Body of pancreas (tissue), 4 donors: Measurements from ENCODE around the gene ANKUB1. TPM values are rescaled to one million over a fixed set of nuclear protein-coding genes. Genes with fewer than 3 reads are reported as not detected.

Experiments used
- ATAC-seq: fragments of 150-250 bp; one replicate; pipeline ENCODE4 v1.9.1; 2016
- DNase-seq, 4 donors: peaks; one replicate each; pipeline ENCODE4 v3.0.0-alpha.2; 2019
- H3K27ac ChIP-seq, 4 donors: fragments of 200-600 bp; sonication (generic); 1 replicate in 3 of 4; 2 replicates in 1 of 4; pipeline versions ENCODE4 v1.5.1 to v1.6.1; 2016 to 2019; ENCODE audit warnings: mild to moderate bottlenecking in 1 of 4, mixed read lengths in 1 of 4, moderate library complexity in 1 of 4
- H3K27me3 ChIP-seq, 2 donors: fragments of 200-600 bp; sonication (generic); one replicate each; pipeline ENCODE4 v1.6.0; 2016; ENCODE audit warnings: mild to moderate bottlenecking in 1 of 2
- H3K36me3 ChIP-seq, 2 donors: fragments of 200-600 bp; sonication (generic); replicated peaks in 1 of 2; 2 replicates each; pipeline ENCODE4 v1.5.1; 2016; ENCODE audit warnings: low read depth in 2 of 2; ENCODE audit not compliant: insufficient read depth in 1 of 2
- H3K4me1 ChIP-seq: fragments of 200-600 bp; sonication (generic); one replicate; pipeline ENCODE4 v1.6.0; 2016
- H3K4me3 ChIP-seq, 2 donors: fragments of 200-600 bp; sonication (generic); 1 replicate in 1 of 2; 2 replicates in 1 of 2; pipeline ENCODE4 v1.5.1; 2016 to 2019
- H3K9me3 ChIP-seq, 3 donors: fragments of 200-600 bp; sonication (generic); 1 replicate in 2 of 3; 2 replicates in 1 of 3; pipeline ENCODE4 v1.5.1; 2016
- POLR2A ChIP-seq, 3 donors: fragments of 450-650 bp; IDR thresholded peaks; one replicate each; pipeline ENCODE4 v1.6.1; 2016; ENCODE audit warnings: antibody characterized with exemption in 3 of 3, mild to moderate bottlenecking in 2 of 3
- WGBS, 2 donors: methylation state at CpG; one replicate each; pipeline ENCODE4 v1.1.5; 2017; 5-methylcytosine and 5-hydroxymethylcytosine counted together
- intact Hi-C: fragments of 100-400 bp; cut with DNase I; formaldehyde crosslinking; loops from one replicate; pipeline ENCODE4 v1.15.1; 2023
- small RNA-seq: library from RNA; depleted of rRNA; stranded (forward); fragments of <200 nt; gene quantifications from one replicate; pipeline ENCODE3, GENCODE V24; 2016
- total RNA-seq, 2 donors: library from RNA; depleted of rRNA; stranded (reverse); fragments of >200 nt; gene quantifications; one replicate each; pipeline ENCODE4 v1.1.0, GENCODE V29; 2016
- TF ChIP-seq, protein P1 (sequence below), 7 experiments: fragments of 450-650 bp in 4 of 7; fragments of 200-600 bp in 3 of 7; sonication (generic) in 3 of 7; IDR thresholded peaks; one replicate each; pipeline ENCODE4 v1.5.1; 2016 to 2019; ENCODE audit warnings: antibody characterized with exemption in 7 of 7

Gene ANKUB1
- total RNA-seq, 2 donors from 2014 or later, result not detected

DNA sequence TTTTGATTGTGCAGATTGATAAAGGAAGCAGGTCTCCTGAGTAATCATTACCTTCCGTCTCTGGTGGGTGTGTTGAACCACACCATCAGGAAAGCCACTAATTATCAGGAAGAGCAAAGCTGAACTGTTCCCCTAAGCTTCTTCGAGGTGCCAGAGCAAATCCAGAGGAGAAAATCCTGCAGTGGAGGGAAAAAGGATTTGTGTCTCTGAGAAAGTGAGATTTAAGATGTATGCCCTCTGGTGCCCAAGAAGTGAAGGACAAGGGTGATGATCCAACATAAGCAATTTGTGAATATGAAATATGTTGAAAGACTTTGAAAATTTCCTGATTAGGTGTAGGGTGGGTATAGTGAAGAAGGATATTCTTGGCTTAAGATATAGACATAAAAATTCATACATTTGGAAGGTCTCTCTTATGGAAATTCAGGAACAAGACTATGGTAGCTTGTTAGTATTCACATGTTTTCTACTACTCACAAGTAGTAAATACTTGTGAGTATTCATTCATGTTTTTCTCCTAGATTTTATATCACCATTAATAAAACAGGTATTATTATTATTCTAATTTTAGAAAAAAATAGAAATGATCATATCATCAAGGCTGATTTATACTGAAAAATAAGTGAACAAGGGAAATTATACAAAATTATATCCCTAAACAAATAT lies 74.8 kb downstream of the ANKUB1 start:
- no peak overlapping the region for H3K4me3 ChIP-seq
- H3K36me3 ChIP-seq, result no peaks in the 10 kb centered on the region
- peak; percentile 53 to 67 (median 64) for DNase-seq
- intact Hi-C loops, result loop anchor here (10.0 kb wide), 1 partner anchor 203 kb away; no protein-coding TSS in a partner anchor
- TF ChIP-seq, protein P1, sequence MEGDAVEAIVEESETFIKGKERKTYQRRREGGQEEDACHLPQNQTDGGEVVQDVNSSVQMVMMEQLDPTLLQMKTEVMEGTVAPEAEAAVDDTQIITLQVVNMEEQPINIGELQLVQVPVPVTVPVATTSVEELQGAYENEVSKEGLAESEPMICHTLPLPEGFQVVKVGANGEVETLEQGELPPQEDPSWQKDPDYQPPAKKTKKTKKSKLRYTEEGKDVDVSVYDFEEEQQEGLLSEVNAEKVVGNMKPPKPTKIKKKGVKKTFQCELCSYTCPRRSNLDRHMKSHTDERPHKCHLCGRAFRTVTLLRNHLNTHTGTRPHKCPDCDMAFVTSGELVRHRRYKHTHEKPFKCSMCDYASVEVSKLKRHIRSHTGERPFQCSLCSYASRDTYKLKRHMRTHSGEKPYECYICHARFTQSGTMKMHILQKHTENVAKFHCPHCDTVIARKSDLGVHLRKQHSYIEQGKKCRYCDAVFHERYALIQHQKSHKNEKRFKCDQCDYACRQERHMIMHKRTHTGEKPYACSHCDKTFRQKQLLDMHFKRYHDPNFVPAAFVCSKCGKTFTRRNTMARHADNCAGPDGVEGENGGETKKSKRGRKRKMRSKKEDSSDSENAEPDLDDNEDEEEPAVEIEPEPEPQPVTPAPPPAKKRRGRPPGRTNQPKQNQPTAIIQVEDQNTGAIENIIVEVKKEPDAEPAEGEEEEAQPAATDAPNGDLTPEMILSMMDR (IDR thresholded peaks at IDR 0.05), result peak in 6 of 7 experiments; percentile 60 to 88 (median 80)
- peak in 1 of 3 donors; percentile 2 for TF ChIP-seq POLR2A (IDR thresholded peaks at IDR 0.05)
- H3K4me1 ChIP-seq, result peaks cover 5% of the 10 kb centered on the region
- 2 to 8% methylated on average over 2 of the region's 2 CpGs for WGBS, 2 donors
- ATAC-seq, result peak; percentile 79
- no peaks in the 10 kb centered on the region for H3K9me3 ChIP-seq
- no peak overlapping the region for H3K27ac ChIP-seq
- no peaks in the 10 kb centered on the region for H3K27me3 ChIP-seq

DNA sequence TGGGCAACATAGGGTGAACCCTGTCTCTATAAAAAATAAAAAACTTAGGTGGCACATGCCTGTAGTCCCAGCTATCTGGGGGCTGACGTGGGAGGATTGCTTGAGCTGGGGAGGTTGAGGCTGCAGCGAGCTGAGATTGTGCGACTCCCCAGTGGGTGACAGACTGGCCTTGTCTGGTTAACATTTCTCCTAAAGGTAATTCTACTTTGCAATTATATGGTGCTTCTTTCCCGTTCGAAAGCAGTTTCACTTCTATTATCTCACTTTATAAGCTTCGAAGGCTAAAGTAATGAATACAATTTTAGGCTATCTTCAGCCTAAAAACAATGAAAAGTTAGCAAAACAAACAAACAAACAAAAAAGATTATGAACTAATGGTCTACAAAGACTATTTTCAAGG lies 75.4 kb downstream of the ANKUB1 start:
- ATAC-seq, result peak; percentile 15
- no peak for DNase-seq
- H3K4me1 ChIP-seq, result peaks cover 5% of the 10 kb centered on the region
- H3K27ac ChIP-seq, result no peak overlapping the region
- H3K4me3 ChIP-seq, result no peak overlapping the region
- intact Hi-C loops, result loop anchor here (10.0 kb wide), 1 partner anchor 202 kb away; no protein-coding TSS in a partner anchor
- no peaks in the 10 kb centered on the region for H3K36me3 ChIP-seq
- H3K9me3 ChIP-seq, result no peaks in the 10 kb centered on the region
- 11 to 34% methylated on average over 6 of the region's 6 CpGs for WGBS, 2 donors
- no peaks in the 10 kb centered on the region for H3K27me3 ChIP-seq
- TF ChIP-seq, protein P1 (IDR thresholded peaks at IDR 0.05), result no peak
- TF ChIP-seq POLR2A (IDR thresholded peaks at IDR 0.05), result no peak

DNA sequence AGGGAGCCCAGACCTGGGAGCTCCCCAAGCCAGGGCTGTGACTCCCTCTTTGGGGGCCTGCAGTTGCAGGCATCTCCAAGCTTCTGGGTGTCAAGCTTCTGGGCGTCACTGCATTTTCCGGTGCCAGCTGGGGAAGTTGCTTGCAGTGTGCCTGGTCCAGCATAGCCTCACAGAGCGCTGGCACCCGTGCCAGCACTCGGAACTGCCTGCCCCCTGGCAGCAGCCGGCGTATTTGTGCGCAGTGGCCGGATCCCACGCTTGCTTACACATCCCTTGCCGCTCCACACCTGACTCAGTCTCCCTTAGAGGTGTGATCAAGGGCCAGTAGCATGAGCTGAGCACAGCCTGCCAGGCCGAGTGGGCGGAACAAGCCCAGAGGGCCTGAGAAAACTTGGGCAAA lies 77.1 kb downstream of the ANKUB1 start:
- Histone ChIP-seq H3K27me3 (no peaks in the 10 kb centered on the region), H3K9me3 (no peaks in the 10 kb centered on the region), H3K4me1 (peaks cover 5% of the 10 kb centered on the region), H3K27ac (no peak overlapping the region), H3K36me3 (no peaks in the 10 kb centered on the region), H3K4me3 (no peak overlapping the region)
- intact Hi-C loops, result loop anchor here (10.0 kb wide), 1 partner anchor 200 kb away; no protein-coding TSS in a partner anchor
- no peak for ATAC-seq
- 89 to 91% methylated on average over 11 to 13 of the region's 13 CpGs for WGBS, 2 donors
- no peak for TF ChIP-seq POLR2A (IDR thresholded peaks at IDR 0.05)
- TF ChIP-seq, protein P1 (IDR thresholded peaks at IDR 0.05), result no peak
- DNase-seq, result no peak

DNA sequence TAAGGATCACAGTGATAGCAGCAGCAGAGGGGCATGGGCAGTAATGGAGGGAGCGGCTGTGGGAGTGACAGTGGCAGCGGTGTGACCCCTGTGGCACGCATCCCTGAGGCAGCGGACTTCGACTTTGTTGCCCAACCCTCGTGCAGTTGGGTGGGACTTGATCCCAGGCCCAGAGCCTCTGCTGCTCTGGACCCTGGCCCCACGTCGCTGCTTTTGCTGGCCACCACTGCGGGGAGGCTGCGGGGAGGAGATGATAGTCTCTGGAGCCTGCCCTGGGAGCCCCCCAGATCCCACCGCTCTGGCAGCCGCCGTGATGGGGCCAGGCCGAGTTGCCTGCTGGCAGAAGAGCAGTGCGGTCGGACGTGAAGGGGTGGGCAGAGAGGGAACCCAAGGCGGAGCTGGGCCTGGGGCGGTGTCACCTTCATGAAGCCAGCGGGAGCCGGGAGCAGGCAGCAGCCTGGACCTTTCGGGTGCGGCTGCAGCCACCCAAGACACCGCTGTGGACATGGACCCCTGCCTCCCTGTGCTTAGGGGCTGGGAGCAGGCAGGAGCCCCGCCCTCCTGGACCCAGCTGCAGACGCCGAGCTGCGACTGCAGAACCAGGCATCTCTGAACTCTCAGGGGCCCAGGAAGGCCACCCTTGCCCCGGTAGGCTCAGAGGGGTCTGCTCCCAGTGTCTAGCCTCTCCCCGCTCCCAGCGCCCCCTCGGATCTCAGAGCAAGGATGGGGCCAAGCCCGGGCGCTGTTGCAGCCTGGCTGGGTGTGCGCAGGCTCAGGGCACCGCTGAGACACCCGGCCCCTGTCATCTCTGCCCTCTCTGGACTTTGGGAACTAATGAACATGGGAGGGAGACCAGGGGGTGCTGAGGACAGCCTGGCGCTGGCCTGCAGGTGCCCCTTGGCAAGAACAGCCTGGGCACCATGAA lies 78.4 kb downstream of the ANKUB1 start:
- DNase-seq (no peak), ATAC-seq (no peak)
- Histone ChIP-seq H3K4me3 (no peak overlapping the region), H3K4me1 (peaks cover 5% of the 10 kb centered on the region), H3K9me3 (no peaks in the 10 kb centered on the region), H3K36me3 (no peaks in the 10 kb centered on the region), H3K27ac (no peak overlapping the region), H3K27me3 (no peaks in the 10 kb centered on the region)
- WGBS, 2 donors, result 84 to 89% methylated on average over 14 to 34 of the region's 38 CpGs
- TF ChIP-seq, protein P1 (IDR thresholded peaks at IDR 0.05), result no peak
- no peak for TF ChIP-seq POLR2A (IDR thresholded peaks at IDR 0.05)
- intact Hi-C loops, result loop anchor here (10.0 kb wide), 1 partner anchor 199 kb away; no protein-coding TSS in a partner anchor

Small RNA genes lying within 50 kb of the gene (small RNA-seq; reads per million reads assigned to genes)
- gene RNU6-507P, result not detected

Other genes with a start within 250 kb of the ANKUB1 start
- gene WWTR1, start 134.5 kb downstream of the ANKUB1 start, total RNA-seq, result 10 to 100 TPM; 46.2 to 64.3 TPM
- 10 to 100 TPM in 1 of 2 donors, 1 to 10 TPM in 1; 8.2 to 41.2 TPM for gene COMMD2, start 40.1 kb downstream of the ANKUB1 start, total RNA-seq
- 10 to 100 TPM; 26.4 to 52.4 TPM for gene RNF13, start 20.7 kb upstream of the ANKUB1 start, total RNA-seq
- gene PFN2, start 178.3 kb upstream of the ANKUB1 start, total RNA-seq, result 10 to 100 TPM; 17.1 to 39.7 TPM